ENCODE data around the gene ZNF281.

GRCh38 chr1:200365897-200366426 lies 43.9 kb downstream of the ZNF281 start:
- no peak for TF ChIP-seq CTCF (IDR thresholded peaks at IDR 0.05)
- TF ChIP-seq POLR2A (IDR thresholded peaks at IDR 0.05), result no peak
